ENCODE measurements around the gene TGFBR3L. TPM values are rescaled to one million over a fixed set of nuclear protein-coding genes. Genes with fewer than 3 reads are reported as not detected.

TGFBR3L gene
- total and polyA plus RNA-seq, 10 of the 15 experiments (the other 5 are each of a cell fraction or from before 2014, with no cell fraction given), result 0.20 to 0.23 TPM; not detected in 8

DNA sequence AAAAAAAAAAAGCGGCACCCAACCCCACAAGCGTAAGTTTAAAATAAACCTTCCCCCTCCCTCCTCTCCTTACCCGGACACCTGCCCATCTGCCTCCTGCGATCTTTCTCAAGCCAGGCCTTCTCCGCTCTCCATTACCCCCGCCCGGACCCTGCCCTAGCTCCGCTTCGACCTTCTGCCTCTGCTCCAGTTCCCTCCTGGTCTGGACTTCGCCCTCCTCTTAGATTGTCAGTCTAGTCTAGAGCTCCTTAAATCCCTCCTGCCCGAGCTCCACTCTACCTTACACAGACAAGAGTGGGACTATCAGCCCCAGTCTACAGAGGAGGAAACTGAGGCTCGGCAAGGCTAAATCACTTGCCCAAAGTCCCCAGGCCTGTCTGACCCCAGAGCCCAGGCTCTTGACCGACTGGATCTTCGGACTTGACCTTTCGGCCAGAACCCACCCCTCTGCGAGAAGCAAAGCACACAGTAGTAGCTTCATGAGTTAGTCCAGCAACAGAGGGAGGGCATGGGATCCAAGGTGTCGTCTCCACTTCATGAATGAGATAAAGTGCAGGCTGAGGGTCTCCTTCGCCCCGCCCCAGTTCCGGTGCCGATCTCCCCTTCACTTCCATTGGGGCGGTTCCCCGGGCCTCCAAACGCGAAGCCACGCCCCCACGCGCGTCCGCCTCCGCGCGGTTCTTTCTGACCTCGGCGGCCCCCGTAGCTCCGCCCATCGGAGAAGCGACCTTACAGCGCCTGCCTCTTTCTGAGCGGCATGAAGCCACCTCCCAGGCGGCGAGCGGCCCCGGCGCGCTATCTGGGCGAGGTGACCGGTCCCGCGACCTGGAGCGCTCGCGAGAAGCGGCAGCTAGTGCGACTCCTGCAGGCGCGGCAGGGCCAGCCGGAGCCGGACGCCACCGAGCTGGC is 5.2 kb downstream of the TGFBR3L start, which contains the start of gene SNAPC2 (continued):
- TF ChIP-seq CEBPZ (IDR thresholded peaks at IDR 0.05; ENCODE audit: low read depth, low read length) (no peak), SPI1 (IDR thresholded peaks at IDR 0.05; ENCODE audit: borderline replicate concordance, insufficient read depth, low read depth, low read length) (no peak), POLR2A (IDR thresholded peaks at IDR 0.05; ENCODE audit: low read depth, low read length) (peak; percentile 61; the same call in 1 of the 2 replicates), ASH2L (IDR thresholded peaks at IDR 0.05; ENCODE audit: borderline replicate concordance, low read depth) (no peak), SP1 (IDR thresholded peaks at IDR 0.05; ENCODE audit: low read depth, low read length) (peak; percentile 70)
- TF ChIP-seq, protein P1, sequence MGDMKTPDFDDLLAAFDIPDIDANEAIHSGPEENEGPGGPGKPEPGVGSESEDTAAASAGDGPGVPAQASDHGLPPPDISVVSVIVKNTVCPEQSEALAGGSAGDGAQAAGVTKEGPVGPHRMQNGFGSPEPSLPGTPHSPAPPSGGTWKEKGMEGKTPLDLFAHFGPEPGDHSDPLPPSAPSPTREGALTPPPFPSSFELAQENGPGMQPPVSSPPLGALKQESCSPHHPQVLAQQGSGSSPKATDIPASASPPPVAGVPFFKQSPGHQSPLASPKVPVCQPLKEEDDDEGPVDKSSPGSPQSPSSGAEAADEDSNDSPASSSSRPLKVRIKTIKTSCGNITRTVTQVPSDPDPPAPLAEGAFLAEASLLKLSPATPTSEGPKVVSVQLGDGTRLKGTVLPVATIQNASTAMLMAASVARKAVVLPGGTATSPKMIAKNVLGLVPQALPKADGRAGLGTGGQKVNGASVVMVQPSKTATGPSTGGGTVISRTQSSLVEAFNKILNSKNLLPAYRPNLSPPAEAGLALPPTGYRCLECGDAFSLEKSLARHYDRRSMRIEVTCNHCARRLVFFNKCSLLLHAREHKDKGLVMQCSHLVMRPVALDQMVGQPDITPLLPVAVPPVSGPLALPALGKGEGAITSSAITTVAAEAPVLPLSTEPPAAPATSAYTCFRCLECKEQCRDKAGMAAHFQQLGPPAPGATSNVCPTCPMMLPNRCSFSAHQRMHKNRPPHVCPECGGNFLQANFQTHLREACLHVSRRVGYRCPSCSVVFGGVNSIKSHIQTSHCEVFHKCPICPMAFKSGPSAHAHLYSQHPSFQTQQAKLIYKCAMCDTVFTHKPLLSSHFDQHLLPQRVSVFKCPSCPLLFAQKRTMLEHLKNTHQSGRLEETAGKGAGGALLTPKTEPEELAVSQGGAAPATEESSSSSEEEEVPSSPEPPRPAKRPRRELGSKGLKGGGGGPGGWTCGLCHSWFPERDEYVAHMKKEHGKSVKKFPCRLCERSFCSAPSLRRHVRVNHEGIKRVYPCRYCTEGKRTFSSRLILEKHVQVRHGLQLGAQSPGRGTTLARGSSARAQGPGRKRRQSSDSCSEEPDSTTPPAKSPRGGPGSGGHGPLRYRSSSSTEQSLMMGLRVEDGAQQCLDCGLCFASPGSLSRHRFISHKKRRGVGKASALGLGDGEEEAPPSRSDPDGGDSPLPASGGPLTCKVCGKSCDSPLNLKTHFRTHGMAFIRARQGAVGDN (IDR thresholded peaks at IDR 0.05), result peak; percentile 22; the same call in 1 of the 2 replicates

Data from GM12878 (cell line).